SH-SY5Y (cell line): Measurements from ENCODE around the gene TGM6.

Experiments used
- GATA2 ChIP-seq: IDR thresholded peaks from 2 replicates; pipeline ENCODE4 v1.6.1; 2011; ENCODE audit warnings: mild to moderate bottlenecking, low read depth, low read length
- GATA3 ChIP-seq: IDR thresholded peaks from 2 replicates; pipeline ENCODE4 v1.6.1; 2011; ENCODE audit warnings: low read depth, mild to moderate bottlenecking, low read length, moderate library complexity

GRCh38 chr20:2340136-2340535, 40.6 kb upstream of the TGM6 start:
- TF ChIP-seq GATA2 (no peak), GATA3 (no peak)
